Tibial artery (tissue), 4 donors: ENCODE results near the gene OTOF.

ENCODE experiments used
- DNase-seq, 2 donors: peaks; one replicate each; pipeline ENCODE4 v3.0.0-alpha.2; 2019
- H3K27ac ChIP-seq, 2 donors: fragments of 200-600 bp; sonication (generic) in 1 of 2; 1 replicate in 1 of 2; 2 replicates in 1 of 2; pipeline ENCODE4 v1.5.1; 2018 to 2019; ENCODE audit warnings: mild to moderate bottlenecking in 1 of 2
- H3K27me3 ChIP-seq, 2 donors: fragments of 200-600 bp; sonication (generic) in 1 of 2; one replicate each; pipeline versions ENCODE4 v1.5.1 to v1.6.0; 2016 to 2019
- H3K36me3 ChIP-seq, 3 donors: fragments of 200-600 bp; sonication (generic) in 2 of 3; one replicate each; pipeline ENCODE4 v1.5.1; 2016 to 2019; ENCODE audit warnings: mild to moderate bottlenecking in 2 of 3
- H3K4me1 ChIP-seq, 4 donors: fragments of 200-600 bp; sonication (generic) in 2 of 4; 1 replicate in 3 of 4; 2 replicates in 1 of 4; pipeline ENCODE4 v1.5.1; 2016 to 2019
- H3K4me3 ChIP-seq, 2 donors: fragments of 200-600 bp; sonication (generic) in 1 of 2; 1 replicate in 1 of 2; 2 replicates in 1 of 2; pipeline ENCODE4 v1.5.1; 2018 to 2019; ENCODE audit warnings: mild to moderate bottlenecking in 2 of 2
- H3K9me3 ChIP-seq, 3 donors: fragments of 200-600 bp; sonication (generic) in 1 of 3; one replicate each; pipeline ENCODE4 v1.5.1; 2016 to 2019
- CTCF ChIP-seq, 2 experiments: fragments of 200-600 bp in 1 of 2; fragments of 450-650 bp in 1 of 2; IDR thresholded peaks; one replicate each; pipeline ENCODE4 v1.5.1; 2017 to 2019; ENCODE audit warnings: antibody characterized with exemption in 2 of 2, mild to moderate bottlenecking in 1 of 2, moderate library complexity in 1 of 2
- intact Hi-C: fragments of 100-400 bp; cut with DNase I; formaldehyde crosslinking; loops from one replicate; pipeline ENCODE4 v1.15.0; 2023; ENCODE audit warnings: low total_unique reads

OTOF gene

GRCh38 chr2:26493566-26493965, 15.6 kb upstream of the OTOF start:
- no peak for DNase-seq
- H3K9me3 ChIP-seq = no peaks in the 10 kb centered on the region
- H3K4me1 ChIP-seq = no peaks in the 10 kb centered on the region
- H3K4me3 ChIP-seq = no peak overlapping the region
- no peak for TF ChIP-seq CTCF (IDR thresholded peaks at IDR 0.05)
- intact Hi-C loops = no loop called here
- no peaks in the 10 kb centered on the region for H3K36me3 ChIP-seq
- H3K27me3 ChIP-seq = peaks cover 0 to 8% of the 10 kb centered on the region in 2 donors
- no peak overlapping the region for H3K27ac ChIP-seq

GRCh38 chr2:26492749-26493515, 15.0 kb upstream of the OTOF start:
- H3K4me1 ChIP-seq = no peaks in the 10 kb centered on the region
- H3K36me3 ChIP-seq = no peaks in the 10 kb centered on the region
- TF ChIP-seq CTCF (IDR thresholded peaks at IDR 0.05) = no peak
- H3K4me3 ChIP-seq = no peak overlapping the region
- intact Hi-C loops = no loop called here
- H3K27ac ChIP-seq = no peak overlapping the region
- no peak for DNase-seq
- peaks cover 0 to 5% of the 10 kb centered on the region in 2 donors for H3K27me3 ChIP-seq
- no peaks in the 10 kb centered on the region for H3K9me3 ChIP-seq

GRCh38 chr2:26491563-26492167, 13.7 kb upstream of the OTOF start:
- no peaks in the 10 kb centered on the region for H3K4me1 ChIP-seq
- no peak for TF ChIP-seq CTCF (IDR thresholded peaks at IDR 0.05)
- DNase-seq = no peak
- intact Hi-C loops = no loop called here
- H3K27ac ChIP-seq = no peak overlapping the region
- no peak overlapping the region for H3K4me3 ChIP-seq
- H3K27me3 ChIP-seq = peaks cover 0 to 5% of the 10 kb centered on the region in 2 donors
- H3K9me3 ChIP-seq = no peaks in the 10 kb centered on the region
- H3K36me3 ChIP-seq = no peaks in the 10 kb centered on the region

GRCh38 chr2:26489213-26489850, 11.4 kb upstream of the OTOF start:
- H3K36me3 ChIP-seq = no peaks in the 10 kb centered on the region
- H3K4me3 ChIP-seq = no peak overlapping the region
- H3K9me3 ChIP-seq = no peaks in the 10 kb centered on the region
- DNase-seq = no peak
- no peak overlapping the region for H3K27ac ChIP-seq
- intact Hi-C loops = no loop called here
- no peak for TF ChIP-seq CTCF (IDR thresholded peaks at IDR 0.05)
- H3K27me3 ChIP-seq = peaks cover 0 to 7% of the 10 kb centered on the region in 2 donors
- H3K4me1 ChIP-seq = no peaks in the 10 kb centered on the region

- no peaks in the 10 kb centered on the region for H3K4me1 ChIP-seq
- no peak for DNase-seq
- no peaks in the 10 kb centered on the region for H3K9me3 ChIP-seq
- no peak overlapping the region for H3K27ac ChIP-seq
- no peak for TF ChIP-seq CTCF (IDR thresholded peaks at IDR 0.05)
- peaks cover 0 to 10% of the 10 kb centered on the region in 2 donors for H3K27me3 ChIP-seq
- intact Hi-C loops = no loop called here
- no peak overlapping the region for H3K4me3 ChIP-seq
- no peaks in the 10 kb centered on the region for H3K36me3 ChIP-seq
Observed at GRCh38 chr2:26488463-26489212, 10.7 kb upstream of the OTOF start.
